ENCODE data around the gene MEF2B.

The MEF2B gene

GRCh38 chr19:19096641-19097627 is 73.1 kb downstream of the MEF2B start:
- no peak for DNase-seq

- DNase-seq, result no peak
Measured at GRCh38 chr19:19095691-19096090, 74.4 kb downstream of the MEF2B start.

All from NCI-H226 (cell line).